Motor neuron (in vitro differentiated cells): ENCODE measurements around the gene S1PR4. TPM values are rescaled to one million over a fixed set of nuclear protein-coding genes. Genes with fewer than 3 reads are reported as not detected.
A peak's percentile ranks its signal among the peaks of the same experiment; 100 is the strongest.

Experiments used
- ATAC-seq, 8 experiments: fragments of 200-7000 bp; cut with Tn5 transposase; replicated peaks in 6 of 8; 2 replicates each; pipeline ENCODE4 v1.8.0; 2021; ENCODE audit warnings: mild to moderate bottlenecking in 8 of 8, moderate library complexity in 8 of 8
- H3K27ac ChIP-seq, 2 donors: fragments of 250-450 bp; sonication (Bioruptor Pico); 2 replicates each; pipeline ENCODE4 v1.9.0; 2021; ENCODE audit warnings: antibody characterized with exemption in 2 of 2, mild to moderate bottlenecking in 2 of 2, moderate library complexity in 1 of 2
- H3K4me1 ChIP-seq, 2 donors: fragments of 250-450 bp; sonication (Bioruptor Pico); replicated peaks in 1 of 2; 2 replicates each; pipeline ENCODE4 v1.6.1; 2021; ENCODE audit warnings: antibody characterized with exemption in 2 of 2, mild to moderate bottlenecking in 2 of 2, moderate library complexity in 1 of 2
- H3K4me3 ChIP-seq, 5 donors: fragments of 250-450 bp; sonication (Bioruptor Pico); 2 replicates each; pipeline ENCODE4 v1.9.0; 2021; ENCODE audit warnings: antibody characterized with exemption in 5 of 5, mild to moderate bottlenecking in 5 of 5, moderate library complexity in 4 of 5
- WGBS, 10 experiments: fragments of 450-650 bp; shearing (Covaris generic); methylation state at CpG; one replicate each; pipeline ENCODE4 v1.0.0; 2022; 5-methylcytosine and 5-hydroxymethylcytosine counted together
- in situ Hi-C, 9 experiments: fragments of 400-800 bp; cut with MboI; loops; one replicate each; pipeline ENCODE4 v1.15.0; 2021; ENCODE audit warnings: low sequenced_read_pairs in 9 of 9, low pct_unique_long_range_greater_than_20kb in 2 of 9; ENCODE audit not compliant: unreplicated experiment in 9 of 9
- total RNA-seq, 8 experiments: library from RNA; unstranded; fragments of 300-600 nt; gene quantifications; 2 replicates each; pipeline versions ENCODE4 v1.2.3 to v1.2.4, GENCODE V29; 2022

S1PR4 gene
- under 1 TPM in 4 of 8 experiments, not detected in 4; 0.13 to 0.45 (median 0.27) TPM for total RNA-seq

- peak in 3 of 8 experiments; percentile 11 to 16 (median 15) for ATAC-seq
- in situ Hi-C loops = no loop called here
- Histone ChIP-seq H3K4me3 (no peak within 1 kb of the TSS), H3K27ac (no peak within 1 kb of the TSS), H3K4me1 (no peaks in the 10 kb centered on the region)
- 93 to 100% methylated on average over 1 to 8 of the region's 42 CpGs; no CpG with 5 or more reads in 8 of the 10 experiments for WGBS, 10 experiments
Observed at GRCh38 chr19:3178377-3178972, at the start of gene S1PR4. Gene S1PR4, plus strand, starts transcription at chr19:3178769. Its CDS starts 24 bp downstream, at chr19:3178793.

- in situ Hi-C loops = no loop called here
- Histone ChIP-seq H3K4me3 (no peak overlapping the region), H3K4me1 (no peaks in the 10 kb centered on the region), H3K27ac (no peak overlapping the region)
- WGBS, 10 experiments = 0 to 30% (median 0%) methylated on average over 1 of the region's 1 CpG; no CpG with 5 or more reads in 4 of the 10 experiments
- peak in 1 of 8 experiments; percentile 24 for ATAC-seq
Observed at GRCh38 chr19:3129112-3129511, 49.5 kb upstream of the S1PR4 start.

- Histone ChIP-seq H3K4me3 (no peak overlapping the region), H3K4me1 (no peaks in the 10 kb centered on the region), H3K27ac (no peak overlapping the region)
- in situ Hi-C loops = no loop called here
- ATAC-seq = no peak
- WGBS, 10 experiments = 91 to 100% (median 94%) methylated on average over 5 to 24 of the region's 24 CpGs
Observed at GRCh38 chr19:3131168-3131567, 47.4 kb upstream of the S1PR4 start.

GRCh38 chr19:3132971-3133792 lies 45.4 kb upstream of the S1PR4 start:
- Histone ChIP-seq H3K4me1 (no peaks in the 10 kb centered on the region), H3K4me3 (no peak overlapping the region), H3K27ac (no peak overlapping the region)
- 13 to 47% (median 40%) methylated on average over 1 to 9 of the region's 24 CpGs; no CpG with 5 or more reads in 5 of the 10 experiments for WGBS, 10 experiments
- in situ Hi-C loops = no loop called here
- peak in 5 of 8 experiments; percentile 12 to 66 (median 45) for ATAC-seq

GRCh38 chr19:3133793-3134116 lies 44.8 kb upstream of the S1PR4 start:
- ATAC-seq = no peak
- Histone ChIP-seq H3K27ac (no peak overlapping the region), H3K4me1 (no peaks in the 10 kb centered on the region), H3K4me3 (no peak overlapping the region)
- in situ Hi-C loops = no loop called here
- 50 to 75% (median 68%) methylated on average over 1 to 3 of the region's 4 CpGs; no CpG with 5 or more reads in 5 of the 10 experiments for whole genome bisulfite sequencing, 10 experiments

- in situ Hi-C loops = no loop called here
- H3K4me3 ChIP-seq = no peak within 1 kb of the TSS
- H3K27ac ChIP-seq = no peak within 1 kb of the TSS
- ATAC-seq = no peak
- 60% methylated on average over 1 of the region's 40 CpGs; no CpG with 5 or more reads in 8 of the 10 experiments for WGBS, 10 experiments
- H3K4me1 ChIP-seq = no peaks in the 10 kb centered on the region
Observed at GRCh38 chr19:3135961-3136683, 42.4 kb upstream of the S1PR4 start, which contains the start of gene GNA15. Gene GNA15, plus strand, starts transcription at chr19:3136033. Its CDS starts 418 bp downstream, at chr19:3136451.

- no peak overlapping the region for H3K27ac ChIP-seq
- in situ Hi-C loops = no loop called here
Observed at GRCh38 chr19:3136684-3137055, 41.9 kb upstream of the S1PR4 start.

GRCh38 chr19:3137119-3137518 lies 41.5 kb upstream of the S1PR4 start:
- in situ Hi-C loops = no loop called here
- H3K4me1 ChIP-seq = no peaks in the 10 kb centered on the region
- no peak overlapping the region for H3K4me3 ChIP-seq
- WGBS, 10 experiments = 17 to 82% (median 29%) methylated on average over 1 to 6 of the region's 7 CpGs; no CpG with 5 or more reads in 5 of the 10 experiments
- no peak overlapping the region for H3K27ac ChIP-seq
- ATAC-seq = no peak

More at GRCh38 chr19:3136684-3137055, 41.9 kb upstream of the S1PR4 start:
- ATAC-seq = no peak
- H3K4me1 ChIP-seq = no peaks in the 10 kb centered on the region
- WGBS, 10 experiments = 87 to 93% methylated on average over 2 to 5 of the region's 16 CpGs; no CpG with 5 or more reads in 8 of the 10 experiments
- no peak overlapping the region for H3K4me3 ChIP-seq

- ATAC-seq = no peak
- no peak overlapping the region for H3K4me3 ChIP-seq
- no peak overlapping the region for H3K27ac ChIP-seq
- WGBS, 10 experiments = 60 to 100% (median 77%) methylated on average over 1 to 8 of the region's 15 CpGs; no CpG with 5 or more reads in 4 of the 10 experiments
- H3K4me1 ChIP-seq = no peaks in the 10 kb centered on the region
- in situ Hi-C loops = no loop called here
Observed at GRCh38 chr19:3138268-3138667, 40.3 kb upstream of the S1PR4 start.

- in situ Hi-C loops = no loop called here
- Histone ChIP-seq H3K27ac (no peak overlapping the region), H3K4me3 (no peak overlapping the region), H3K4me1 (no peaks in the 10 kb centered on the region)
- no peak for ATAC-seq
Observed at GRCh38 chr19:3140667-3141038, 37.9 kb upstream of the S1PR4 start.

- 20 to 92% (median 73%) methylated on average over 2 to 3 of the region's 6 CpGs; no CpG with 5 or more reads in 4 of the 10 experiments for WGBS, 10 experiments
- no peak overlapping the region for H3K27ac ChIP-seq
- no peaks in the 10 kb centered on the region for H3K4me1 ChIP-seq
- in situ Hi-C loops = no loop called here
- H3K4me3 ChIP-seq = no peak overlapping the region
- peak in 3 of 8 experiments; percentile 53 to 91 (median 77) for ATAC-seq
Observed at GRCh38 chr19:3142292-3142670, 36.3 kb upstream of the S1PR4 start.

GRCh38 chr19:3142781-3143337 lies 35.7 kb upstream of the S1PR4 start:
- Histone ChIP-seq H3K27ac (no peak overlapping the region), H3K4me1 (no peaks in the 10 kb centered on the region), H3K4me3 (no peak overlapping the region)
- in situ Hi-C loops = no loop called here
- no peak for ATAC-seq
- WGBS, 10 experiments = 40 to 95% (median 60%) methylated on average over 1 to 10 of the region's 11 CpGs; no CpG with 5 or more reads in 1 of the 10 experiments
